Esophagus muscularis mucosa (tissue), 4 donors: ENCODE data around the gene GRIK1. TPM values are rescaled to one million over a fixed set of nuclear protein-coding genes. Genes with fewer than 3 reads are reported as not detected.
A peak's percentile ranks its signal among the peaks of the same experiment; 100 is the strongest.

Source experiments
- DNase-seq: peaks from one replicate; pipeline ENCODE4 v3.0.0-alpha.2; 2017; ENCODE audit errors: extremely low spot score
- H3K27ac ChIP-seq, 4 donors: fragments of 200-600 bp; sonication (generic); replicated peaks in 1 of 4; 1 replicate in 3 of 4; 2 replicates in 1 of 4; pipeline ENCODE4 v1.5.1; 2016 to 2019; ENCODE audit warnings: mild to moderate bottlenecking in 1 of 4
- H3K27me3 ChIP-seq, 4 donors: fragments of 200-600 bp; sonication (generic); one replicate each; pipeline versions ENCODE4 v1.5.1 to v1.6.0; 2016 to 2019
- H3K36me3 ChIP-seq, 4 donors: fragments of 200-600 bp; sonication (generic); one replicate each; pipeline ENCODE4 v1.5.1; 2016 to 2019
- H3K4me1 ChIP-seq, 4 donors: fragments of 200-600 bp; sonication (generic); one replicate each; pipeline ENCODE4 v1.5.1; 2016 to 2019
- H3K4me3 ChIP-seq, 4 donors: fragments of 200-600 bp; sonication (generic); 1 replicate in 2 of 4; 2 replicates in 2 of 4; pipeline ENCODE4 v1.5.1; 2016 to 2019; ENCODE audit warnings: mild to moderate bottlenecking in 4 of 4, moderate library complexity in 1 of 4
- H3K9me3 ChIP-seq, 4 donors: fragments of 200-600 bp; sonication (generic); 1 replicate in 3 of 4; 2 replicates in 1 of 4; pipeline ENCODE4 v1.5.1; 2016 to 2019
- EP300 ChIP-seq: sonication (generic); formaldehyde crosslinking; IDR thresholded peaks from one replicate; pipeline ENCODE4 v1.6.1; 2017; ENCODE audit warnings: antibody characterized with exemption
- POLR2A ChIP-seq: fragments of 450-650 bp; IDR thresholded peaks from one replicate; pipeline ENCODE4 v1.6.1; 2017; ENCODE audit warnings: antibody characterized with exemption, moderate library complexity, mild to moderate bottlenecking, low read depth
- POLR2AphosphoS5 ChIP-seq, 2 donors: sonication (generic); formaldehyde crosslinking; IDR thresholded peaks; one replicate each; pipeline ENCODE4 v1.6.1; 2017; ENCODE audit warnings: antibody characterized with exemption in 2 of 2
- WGBS: methylation state at CpG from one replicate; pipeline ENCODE4 v1.1.5; 2018; 5-methylcytosine and 5-hydroxymethylcytosine counted together
- intact Hi-C: fragments of 100-400 bp; cut with DNase I; formaldehyde crosslinking; loops from one replicate; pipeline ENCODE4 v1.15.1; 2023
- total RNA-seq, 4 donors: library from RNA; depleted of rRNA; stranded (reverse); fragments of >200 nt; gene quantifications; one replicate each; pipeline versions ENCODE4 v1.1.0 to v1.2.1, GENCODE V29; 2016
- TF ChIP-seq, protein P1 (sequence below), 3 experiments: fragments of 200-600 bp in 2 of 3; fragments of 450-650 bp in 1 of 3; sonication (generic) in 2 of 3; IDR thresholded peaks; one replicate each; pipeline ENCODE4 v1.5.1; 2017 to 2019; ENCODE audit warnings: antibody characterized with exemption in 3 of 3, mild to moderate bottlenecking in 2 of 3, moderate library complexity in 1 of 3

GRIK1 gene
- total RNA-seq, 4 donors from 2014 or later = 0.19 to 0.40 (median 0.33) TPM; not detected in 1

DNA sequence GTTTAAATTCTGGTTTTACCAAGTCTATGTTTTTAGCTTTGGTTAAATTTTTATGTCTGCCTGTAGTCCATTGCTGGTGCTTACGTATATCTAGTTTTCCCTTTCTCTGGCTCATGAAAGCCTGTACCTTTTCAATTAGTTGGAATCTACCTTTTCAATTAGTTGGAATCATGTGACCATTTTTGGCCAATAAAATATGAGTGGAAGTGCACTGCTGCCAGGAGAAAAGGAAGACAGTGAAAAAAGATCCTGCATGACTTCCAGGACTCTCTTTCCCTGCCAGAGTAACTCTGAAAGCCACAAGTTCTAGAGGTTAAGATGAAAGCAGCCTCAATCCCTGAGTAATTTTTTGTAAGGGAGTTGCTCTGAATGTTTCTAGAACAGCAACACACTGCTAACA lies 2.2 kb upstream of the GRIK1 start:
- intact Hi-C loops = no loop called here

DNA sequence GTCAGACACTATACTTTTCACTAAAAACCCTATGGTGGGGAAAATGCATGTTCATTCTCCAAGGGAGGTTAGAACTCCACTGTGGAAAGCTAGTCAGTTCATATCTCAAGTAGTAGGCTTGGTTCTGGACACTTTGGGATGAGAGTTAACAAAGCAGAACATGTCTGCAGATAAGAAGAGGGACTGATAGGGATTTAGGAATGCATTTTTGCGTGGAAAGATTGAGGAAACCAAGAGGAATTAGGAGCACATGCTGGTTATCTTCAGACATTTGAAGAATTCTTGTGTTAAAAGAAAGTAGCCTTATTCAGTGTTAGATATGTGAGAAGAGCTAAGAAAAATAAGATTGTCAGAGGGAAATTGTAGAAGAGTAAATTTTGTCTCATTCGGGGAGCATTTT lies 1.2 kb upstream of the GRIK1 start:
- no peak for TF ChIP-seq EP300
- no peak for TF ChIP-seq POLR2AphosphoS5 (IDR thresholded peaks at IDR 0.05)
- TF ChIP-seq POLR2A = no peak
- TF ChIP-seq, protein P1, sequence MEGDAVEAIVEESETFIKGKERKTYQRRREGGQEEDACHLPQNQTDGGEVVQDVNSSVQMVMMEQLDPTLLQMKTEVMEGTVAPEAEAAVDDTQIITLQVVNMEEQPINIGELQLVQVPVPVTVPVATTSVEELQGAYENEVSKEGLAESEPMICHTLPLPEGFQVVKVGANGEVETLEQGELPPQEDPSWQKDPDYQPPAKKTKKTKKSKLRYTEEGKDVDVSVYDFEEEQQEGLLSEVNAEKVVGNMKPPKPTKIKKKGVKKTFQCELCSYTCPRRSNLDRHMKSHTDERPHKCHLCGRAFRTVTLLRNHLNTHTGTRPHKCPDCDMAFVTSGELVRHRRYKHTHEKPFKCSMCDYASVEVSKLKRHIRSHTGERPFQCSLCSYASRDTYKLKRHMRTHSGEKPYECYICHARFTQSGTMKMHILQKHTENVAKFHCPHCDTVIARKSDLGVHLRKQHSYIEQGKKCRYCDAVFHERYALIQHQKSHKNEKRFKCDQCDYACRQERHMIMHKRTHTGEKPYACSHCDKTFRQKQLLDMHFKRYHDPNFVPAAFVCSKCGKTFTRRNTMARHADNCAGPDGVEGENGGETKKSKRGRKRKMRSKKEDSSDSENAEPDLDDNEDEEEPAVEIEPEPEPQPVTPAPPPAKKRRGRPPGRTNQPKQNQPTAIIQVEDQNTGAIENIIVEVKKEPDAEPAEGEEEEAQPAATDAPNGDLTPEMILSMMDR (IDR thresholded peaks at IDR 0.05) = no peak
- H3K36me3 ChIP-seq = no peaks in the 10 kb centered on the region
- intact Hi-C loops = no loop called here
- H3K4me1 ChIP-seq = peaks cover 0 to 16% (median 8%) of the 10 kb centered on the region in 4 donors
- H3K4me3 ChIP-seq = no peak overlapping the region
- WGBS = 77% methylated on average over 2 of the region's 2 CpGs
- H3K9me3 ChIP-seq = peaks cover 0 to 5% (median 0%) of the 10 kb centered on the region in 4 donors
- no peak for DNase-seq
- H3K27ac ChIP-seq = no peak overlapping the region
- peaks cover 0 to 54% (median 7%) of the 10 kb centered on the region in 4 donors for H3K27me3 ChIP-seq

More for the DNA sequence above, 2.2 kb upstream of the GRIK1 start:
- H3K4me3 ChIP-seq = no peak overlapping the region
- H3K9me3 ChIP-seq = peaks cover 0 to 5% (median 0%) of the 10 kb centered on the region in 4 donors
- no peak for TF ChIP-seq POLR2AphosphoS5 (IDR thresholded peaks at IDR 0.05)
- TF ChIP-seq, protein P1 (IDR thresholded peaks at IDR 0.05) = no peak
- TF ChIP-seq POLR2A = no peak
- no peak for TF ChIP-seq EP300
- no peak overlapping the region for H3K27ac ChIP-seq
- peaks cover 0 to 16% (median 8%) of the 10 kb centered on the region in 4 donors for H3K4me1 ChIP-seq
- no peak for DNase-seq
- peaks cover 0 to 45% (median 7%) of the 10 kb centered on the region in 4 donors for H3K27me3 ChIP-seq
- 96% methylated on average over 1 of the region's 1 CpG for WGBS
- H3K36me3 ChIP-seq = no peaks in the 10 kb centered on the region

DNA sequence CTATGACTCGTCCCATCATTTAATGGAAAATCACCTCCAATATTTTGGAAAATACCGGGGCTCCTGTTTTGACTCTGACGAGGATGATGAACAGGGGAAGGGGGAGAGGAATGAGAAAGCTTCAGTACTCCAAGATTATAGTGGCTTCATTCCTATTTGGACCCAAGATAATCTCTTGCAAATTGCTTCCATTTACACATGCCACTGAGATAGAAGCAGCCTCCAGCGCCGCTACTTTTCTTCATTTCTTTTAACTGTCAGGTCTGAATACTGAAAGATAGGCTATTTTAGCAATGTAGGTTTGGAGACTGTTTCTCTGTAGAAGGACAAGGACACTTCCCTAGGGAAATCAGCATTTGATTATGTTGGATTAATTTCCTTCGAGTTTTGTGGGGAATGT lies 565 bp upstream of the GRIK1 start:
- no peak for TF ChIP-seq POLR2A
- intact Hi-C loops = no loop called here
- no peak for DNase-seq
- Histone ChIP-seq H3K4me1 (peaks cover 0 to 16% (median 8%) of the 10 kb centered on the region in 4 donors), H3K27me3 (peaks cover 0 to 54% (median 7%) of the 10 kb centered on the region in 4 donors), H3K36me3 (no peaks in the 10 kb centered on the region), H3K27ac (no peak overlapping the region), H3K9me3 (peaks cover 0 to 5% (median 0%) of the 10 kb centered on the region in 4 donors), H3K4me3 (peak overlapping the region in 1 of 4 donors; percentile 13)
- 21% methylated on average over 6 of the region's 6 CpGs for WGBS

DNA sequence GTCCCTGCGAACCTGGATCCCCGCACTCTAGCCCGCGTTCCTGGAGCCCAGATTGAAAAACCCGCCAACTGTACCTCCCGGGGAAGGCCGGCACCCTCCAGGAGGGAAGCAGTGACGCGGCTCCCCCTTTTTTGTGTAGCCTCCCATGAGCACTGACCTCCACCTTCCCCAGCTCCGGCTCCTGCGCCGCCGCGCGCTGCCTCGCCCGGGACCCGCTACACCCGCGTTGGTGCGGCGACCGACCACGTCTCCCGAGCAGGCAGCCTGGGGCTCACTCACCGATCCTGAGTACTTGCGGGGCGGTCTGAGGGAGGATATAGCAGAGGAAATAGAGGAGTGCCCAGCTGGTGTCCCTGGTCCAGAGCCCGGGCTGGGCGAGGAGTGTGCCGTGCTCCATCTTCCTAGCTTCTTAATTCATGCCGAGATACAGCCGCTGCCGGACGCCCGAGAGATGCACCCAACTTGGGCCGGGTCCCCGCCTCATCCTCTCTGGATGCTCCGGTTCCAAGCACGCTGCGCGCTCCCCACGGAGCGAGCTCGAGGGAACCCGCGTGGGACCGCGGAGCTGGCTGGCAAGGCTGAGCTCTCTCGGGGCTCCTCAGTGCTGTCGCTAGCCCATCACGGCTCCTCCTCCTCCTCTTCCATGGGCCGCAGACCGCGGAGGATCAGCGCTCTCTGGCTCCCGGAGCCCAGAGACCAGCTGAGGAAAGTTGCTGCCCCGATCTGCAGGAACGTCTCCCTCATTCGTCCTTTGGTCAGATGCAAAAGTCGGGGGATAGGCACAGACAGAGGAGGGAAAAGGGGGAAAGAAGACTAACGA lies 482 bp downstream of the GRIK1 start:
- TF ChIP-seq POLR2A (no peak), POLR2AphosphoS5 (IDR thresholded peaks at IDR 0.05) (no peak), EP300 (no peak)
- TF ChIP-seq, protein P1 (IDR thresholded peaks at IDR 0.05) = no peak
- Histone ChIP-seq H3K36me3 (no peaks in the 10 kb centered on the region), H3K27ac (no peak overlapping the region), H3K9me3 (peaks cover 0 to 5% (median 0%) of the 10 kb centered on the region in 4 donors), H3K27me3 (peaks cover 0 to 54% (median 7%) of the 10 kb centered on the region in 4 donors), H3K4me1 (peaks cover 0 to 16% (median 8%) of the 10 kb centered on the region in 4 donors), H3K4me3 (peak overlapping the region; percentile 3 to 37 (median 16))
- intact Hi-C loops = no loop called here
- no peak for DNase-seq
- 1% methylated on average over 30 of the region's 62 CpGs for whole genome bisulfite sequencing

DNA sequence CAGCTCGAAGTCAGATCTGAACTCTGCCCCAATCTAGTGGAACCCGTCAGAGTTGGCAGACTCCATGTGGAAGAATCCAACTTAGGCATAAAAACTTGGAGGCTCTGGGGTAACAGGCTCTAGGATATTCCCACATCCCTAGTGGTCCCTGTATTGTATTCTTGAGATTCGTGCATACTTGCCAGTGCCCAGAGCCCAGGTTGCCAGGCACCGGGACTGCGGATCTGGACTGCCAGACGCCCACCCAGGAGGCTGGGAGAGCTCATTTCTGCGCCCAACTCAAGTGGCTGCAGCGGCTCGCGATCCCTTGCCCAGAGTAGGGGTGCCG lies 1.1 kb downstream of the GRIK1 start:
- TF ChIP-seq POLR2AphosphoS5 (IDR thresholded peaks at IDR 0.05) (no peak), POLR2A (no peak), EP300 (no peak)
- TF ChIP-seq, protein P1 (IDR thresholded peaks at IDR 0.05) = no peak
- peaks cover 0 to 16% (median 8%) of the 10 kb centered on the region in 4 donors for H3K4me1 ChIP-seq
- 33% methylated on average over 7 of the region's 11 CpGs for WGBS
- intact Hi-C loops = no loop called here
- H3K9me3 ChIP-seq = peaks cover 0 to 5% (median 0%) of the 10 kb centered on the region in 4 donors
- peaks cover 0 to 54% (median 7%) of the 10 kb centered on the region in 4 donors for H3K27me3 ChIP-seq
- H3K36me3 ChIP-seq = no peaks in the 10 kb centered on the region
- no peak overlapping the region for H3K4me3 ChIP-seq
- no peak for DNase-seq
- H3K27ac ChIP-seq = no peak overlapping the region
